K562 (cell line): ENCODE measurements around the gene CHAF1A. TPM values are rescaled to one million over a fixed set of nuclear protein-coding genes. Genes with fewer than 3 reads are reported as not detected.

Source experiments
- ARID2 ChIP-seq: fragments of 450-650 bp; IDR thresholded peaks from 2 replicates; pipeline ENCODE4 v1.6.1; 2017; ENCODE audit warnings: antibody characterized with exemption, mild to moderate bottlenecking
- ATF4 ChIP-seq: fragments of 450-650 bp; formaldehyde crosslinking; IDR thresholded peaks from 2 replicates; pipeline ENCODE4 v1.4.0; 2022; ENCODE audit warnings: mild to moderate bottlenecking, moderate library complexity
- BRF2 ChIP-seq: IDR thresholded peaks from 3 replicates; pipeline ENCODE4 v1.6.1; 2011; ENCODE audit warnings: borderline replicate concordance, mild to moderate bottlenecking; ENCODE audit not compliant: insufficient read length, insufficient read depth
- CBX8 ChIP-seq: fragments of 200-600 bp; sonication (generic); IDR thresholded peaks from 2 replicates; pipeline ENCODE4 v1.6.1; 2012; ENCODE audit warnings: borderline replicate concordance, mixed run types, low read depth, mild to moderate bottlenecking, moderate library complexity, mixed read lengths, low read length, control low read depth, inconsistent platforms; ENCODE audit not compliant: poor library complexity, severe bottlenecking; ENCODE audit errors: extremely low read depth
- CCNT2 ChIP-seq: IDR thresholded peaks from 2 replicates; pipeline ENCODE4 v1.6.1; 2011; ENCODE audit warnings: borderline replicate concordance, low read depth, mild to moderate bottlenecking, moderate library complexity, mixed read lengths, low read length; ENCODE audit not compliant: insufficient read length; ENCODE audit errors: extremely low read depth
- CTCFL ChIP-seq: IDR thresholded peaks from 2 replicates; pipeline ENCODE4 v1.6.1; 2011; ENCODE audit warnings: borderline replicate concordance, low read depth, mild to moderate bottlenecking, moderate library complexity, low read length; ENCODE audit not compliant: insufficient read depth, poor library complexity, severe bottlenecking
- FOXK2 ChIP-seq, 2 experiments: fragments of 450-650 bp; IDR thresholded peaks in 1 of 2; conservative IDR thresholded peaks in 1 of 2; 2 replicates each; pipeline ENCODE4 v1.6.1; 2016; ENCODE audit warnings: low read depth in 2 of 2, mild to moderate bottlenecking in 1 of 2
- JUNB ChIP-seq: fragments of 450-650 bp; formaldehyde crosslinking; conservative IDR thresholded peaks from 2 replicates; pipeline ENCODE4 v1.4.0; 2020; ENCODE audit warnings: mild to moderate bottlenecking
- KLF13 ChIP-seq: fragments of 450-650 bp; IDR thresholded peaks from 2 replicates; pipeline ENCODE4 v1.6.1; 2016; ENCODE audit warnings: missing genetic modification characterization, low read depth, mild to moderate bottlenecking, missing compliant biosample characterization, moderate library complexity, borderline replicate concordance
- KLF6 ChIP-seq: fragments of 250-450 bp; sonication (Bioruptor Pico); IDR thresholded peaks from 2 replicates; pipeline ENCODE4 v1.4.0; 2020; ENCODE audit warnings: mild to moderate bottlenecking, moderate library complexity, borderline replicate concordance
- MBD2 ChIP-seq: sonication (generic); IDR thresholded peaks from 2 replicates; pipeline ENCODE4 v1.6.1; 2016; ENCODE audit warnings: low read depth, borderline replicate concordance
- MTA1 ChIP-seq: fragments of 450-650 bp; IDR thresholded peaks from 2 replicates; pipeline ENCODE4 v1.6.1; 2017; ENCODE audit warnings: borderline replicate concordance
- PCBP1 ChIP-seq: fragments of 200-400 bp; formaldehyde crosslinking; IDR thresholded peaks from 2 replicates; pipeline ENCODE4 v1.6.1; 2018; ENCODE audit warnings: mild to moderate bottlenecking, low read depth, low read length; ENCODE audit not compliant: poor library complexity, severe bottlenecking
- POLR2B ChIP-seq: fragments of 450-650 bp; IDR thresholded peaks from 2 replicates; pipeline ENCODE4 v1.6.1; 2018; ENCODE audit warnings: low read depth; ENCODE audit not compliant: partially characterized antibody
- SAP30 ChIP-seq: fragments of 200-600 bp; sonication (generic); IDR thresholded peaks from 2 replicates; pipeline ENCODE4 v1.6.1; 2012; ENCODE audit warnings: borderline replicate concordance, low read depth, mild to moderate bottlenecking, moderate library complexity, low read length, control low read depth, inconsistent platforms; ENCODE audit not compliant: insufficient read depth, poor library complexity, severe bottlenecking
- SRF ChIP-seq, 2 experiments: fragments of 250-450, 450-650 bp in 1 of 2; sonication (Bioruptor Pico) in 1 of 2; sonication (generic) in 1 of 2; formaldehyde crosslinking; IDR thresholded peaks; 2 replicates each; pipeline versions ENCODE4 v1.5.0 to v1.5.1; 2020 to 2022; ENCODE audit warnings: mild to moderate bottlenecking in 1 of 2, missing genetic modification reagents in 1 of 2
- THRA ChIP-seq: fragments of 450-650 bp; IDR thresholded peaks from 2 replicates; pipeline ENCODE4 v1.6.1; 2017; ENCODE audit warnings: mild to moderate bottlenecking, moderate library complexity
- ZNF445 ChIP-seq: fragments of 250-450 bp; sonication (Bioruptor Pico); IDR thresholded peaks from 2 replicates; pipeline ENCODE4 v1.4.0; 2020; ENCODE audit warnings: low read depth, mild to moderate bottlenecking, moderate library complexity
- ZNF584 ChIP-seq: fragments of 200-800 bp; sonication (Bioruptor generic); IDR thresholded peaks from 2 replicates; pipeline ENCODE4 v1.6.1; 2016; ENCODE audit warnings: low read depth, mild to moderate bottlenecking, missing genetic modification characterization, missing compliant biosample characterization
- polyA plus RNA-seq, 8 experiments: library from polyadenylated mRNA; depleted of rRNA in 4 of 8; stranded (reverse) in 5 of 8; unstranded in 3 of 8; fragments of >200 nt; fragmentation: Nextera tagmentation in 2 of 8; fragmentation: Illumina TruSeq in 1 of 8; extraction: Ambion mirVana in 2 of 8; extraction: Trizol in 1 of 8; gene quantifications; 2 replicates each; pipeline versions ENCODE4 v1.2.1 to v1.2.3, GENCODE V29; 2011 to 2014; ENCODE audit warnings: inconsistent platforms in 1 of 8, missing spikeins in 1 of 8
- total RNA-seq, 7 experiments: library from RNA; depleted of rRNA in 6 of 7; stranded (reverse); fragments of >200 nt in 6 of 7; fragmentation: Illumina TruSeq in 2 of 7; extraction: Trizol in 2 of 7; gene quantifications; 2 replicates each; pipeline versions ENCODE4 v1.2.1 to v1.2.3, GENCODE V29; 2011 to 2021; ENCODE audit warnings: low replicate concordance in 1 of 7

Gene CHAF1A
- total and polyA plus RNA-seq, 9 of the 15 experiments (the other 6 are each of a cell fraction or from before 2014, with no cell fraction given) = 1.6 to 86.9 (median 45.2) TPM

- TF ChIP-seq BRF2 (no peak), THRA (no peak), ZNF445 (CRISPR knock-in tag) (no peak), ZNF584 (CRISPR knock-in tag) (no peak), JUNB (no peak), FOXK2 (conservative IDR thresholded peaks at IDR 0.05 in 1 of 2, IDR thresholded peaks at IDR 0.05 in 1 of 2; ENCODE audit: low read depth in 2 of 2) (peak; percentile 62 to 72; a peak in 3 of 4 replicates), PCBP1 (peak; percentile 23), KLF6 (CRISPR knock-in tag) (no peak), POLR2B (peak; percentile 53), MBD2 (peak; percentile 96), SAP30 (peak; percentile 96), SRF (CRISPR knock-in tag; IDR thresholded peaks at IDR 0.05) (0 out of 4 replicates have a peak, but pooled peaks of 1 of the 2 experiments have one; percentile 66), KLF13 (tag) (no peak), CCNT2 (peak; percentile 68), MTA1 (no peak), ARID2 (no peak), CTCFL (no peak), CBX8 (no peak), ATF4 (CRISPR knock-in tag) (no peak)
These were observed at the start of gene CHAF1A (continued) for GRCh38 chr19:4402171-4403004.
